Left lung (tissue), 10 donors: Measurements from ENCODE around the gene DOCK10. TPM values are rescaled to one million over a fixed set of nuclear protein-coding genes. Genes with fewer than 3 reads are reported as not detected.

Source experiments
- ATAC-seq: fragments of 200-7000 bp; cut with Tn5 transposase; one replicate; pipeline ENCODE4 v1.9.1; 2020; ENCODE audit warnings: moderate library complexity
- DNase-seq, 4 donors: peaks; one replicate each; pipeline ENCODE4 v3.0.0-alpha.2; 2013 to 2020
- H3K27ac ChIP-seq, 2 donors: fragments of 200-600 bp; sonication (generic) in 1 of 2; one replicate each; pipeline versions ENCODE4 v1.5.0 to v1.8.0; 2020 to 2021
- H3K27me3 ChIP-seq, 2 donors: fragments of 200-600 bp; sonication (generic) in 1 of 2; one replicate each; pipeline versions ENCODE4 v1.5.0 to v1.8.0; 2020 to 2021
- H3K36me3 ChIP-seq, 2 donors: fragments of 200-600 bp; sonication (generic) in 1 of 2; one replicate each; pipeline versions ENCODE4 v1.5.0 to v1.8.0; 2020 to 2021
- H3K4me1 ChIP-seq, 2 donors: fragments of 200-600 bp; one replicate each; pipeline ENCODE4 v1.8.0; 2021
- H3K4me3 ChIP-seq, 2 donors: fragments of 200-600 bp; sonication (generic) in 1 of 2; one replicate each; pipeline versions ENCODE4 v1.5.0 to v1.8.0; 2020 to 2021; ENCODE audit warnings: mild to moderate bottlenecking in 1 of 2
- H3K9me3 ChIP-seq, 2 donors: fragments of 200-600 bp; sonication (generic) in 1 of 2; one replicate each; pipeline versions ENCODE4 v1.5.0 to v1.8.0; 2020 to 2021
- CTCF ChIP-seq, 2 donors: fragments of 200-600 bp; sonication (generic) in 1 of 2; IDR thresholded peaks; one replicate each; pipeline versions ENCODE4 v1.5.0 to v1.8.0; 2021; ENCODE audit warnings: antibody characterized with exemption in 2 of 2
- intact Hi-C, 2 donors: fragments of 100-400 bp; cut with DNase I; formaldehyde crosslinking; loops; one replicate each; pipeline versions ENCODE4 v1.11.2 to v1.14.2; 2022
- polyA plus RNA-seq, 6 donors: library from polyadenylated mRNA; unstranded; fragments of 120-200 nt; gene quantifications; one replicate each; pipeline ENCODE4 v1.2.1, GENCODE V29; 2013; ENCODE audit not compliant: insufficient read length in 6 of 6
- total RNA-seq, 2 donors: library from RNA; stranded (reverse); fragmentation: NEBNext Ultra II Directional; extraction: Animal tissue kit (Norgen Biotek cat#: 25700); gene quantifications; one replicate each; pipeline ENCODE4 v1.2.1, GENCODE V29; 2021
- donor health status: DM: no; HTN: yes; CAD: no.
- donor health status: DM: no; HTN: no; CAD: no.

The DOCK10 gene
- total and polyA plus RNA-seq, 8 donors, result 17.8 to 55.9 (median 45.6) TPM

DNA sequence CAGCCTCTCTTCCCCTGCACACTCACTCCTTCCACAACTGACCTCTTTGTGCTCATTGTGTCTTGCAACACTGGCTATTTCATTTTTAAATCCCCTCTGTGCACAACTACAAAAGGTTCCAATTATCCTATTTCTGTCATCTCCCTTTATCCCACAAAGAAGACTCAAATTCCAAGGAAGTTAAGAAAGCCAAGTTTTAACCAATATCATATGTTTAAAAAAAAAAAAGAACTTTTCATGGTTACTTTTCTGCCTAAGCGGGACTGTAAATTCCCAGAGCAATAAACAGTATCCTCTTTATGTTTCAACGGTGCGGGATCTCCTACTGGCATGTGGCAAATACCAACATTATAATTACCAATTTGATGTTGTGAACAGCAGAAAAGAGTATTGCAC, 83.8 kb downstream of the DOCK10 start:
- Histone ChIP-seq H3K27ac (peak overlapping the region in 1 of 2 donors; percentile 69), H3K9me3 (no peaks in the 10 kb centered on the region), H3K4me1 (peaks cover 0 to 27% of the 10 kb centered on the region in 2 donors), H3K36me3 (no peaks in the 10 kb centered on the region), H3K4me3 (no peak overlapping the region), H3K27me3 (no peaks in the 10 kb centered on the region)
- no peak for ATAC-seq
- intact Hi-C loops, result no loop called here
- DNase-seq, result no peak
- no peak for TF ChIP-seq CTCF (IDR thresholded peaks at IDR 0.05)

DNA sequence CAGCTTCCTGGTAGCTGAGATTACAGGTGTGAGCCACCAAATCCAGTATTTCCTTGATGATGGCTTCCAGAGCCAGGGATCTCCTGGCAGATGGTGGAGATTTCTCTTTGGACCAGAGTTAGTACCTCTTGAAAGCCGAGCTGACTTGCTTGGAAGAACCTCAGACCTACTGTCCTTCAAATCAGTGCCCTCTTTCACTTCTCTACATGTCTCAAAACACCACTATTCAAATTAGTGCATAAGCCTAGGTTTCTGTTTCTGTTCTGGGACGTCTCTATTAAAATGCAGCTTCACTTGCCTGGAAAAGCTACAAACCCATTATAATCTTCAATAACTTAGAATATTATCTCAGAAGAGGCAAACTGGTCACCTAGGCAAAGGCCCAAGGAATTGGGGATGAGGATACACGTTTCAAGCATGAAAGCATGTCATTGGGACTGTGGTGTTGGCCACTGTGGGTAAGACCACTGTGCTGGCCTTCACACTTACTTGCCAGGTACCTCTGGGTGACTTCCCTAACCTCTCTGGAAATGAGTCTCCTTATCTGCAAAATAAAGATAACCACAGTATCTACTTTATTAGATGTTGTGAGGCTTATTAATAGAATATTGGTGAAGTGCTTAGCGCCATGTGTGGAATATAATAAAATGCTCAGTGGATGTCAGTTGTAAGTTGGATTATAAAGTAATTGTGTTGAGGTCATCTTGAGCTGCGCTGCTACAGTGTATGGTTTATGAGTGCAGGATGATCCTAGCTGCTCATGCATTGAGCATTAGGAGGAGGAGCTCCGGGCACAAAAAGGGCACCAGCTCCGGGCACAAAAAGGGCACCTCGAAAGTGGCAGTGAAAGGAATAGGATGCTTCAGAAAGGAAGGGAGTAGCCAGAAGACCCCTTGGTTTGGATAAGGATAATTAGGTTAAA, 84.5 kb downstream of the DOCK10 start:
- no peak for ATAC-seq
- Histone ChIP-seq H3K36me3 (no peaks in the 10 kb centered on the region), H3K9me3 (no peaks in the 10 kb centered on the region), H3K4me1 (peaks cover 0 to 34% of the 10 kb centered on the region in 2 donors), H3K27me3 (no peaks in the 10 kb centered on the region), H3K4me3 (no peak overlapping the region), H3K27ac (no peak overlapping the region)
- intact Hi-C loops, result no loop called here
- no peak for DNase-seq
- no peak for TF ChIP-seq CTCF (IDR thresholded peaks at IDR 0.05)

DNA sequence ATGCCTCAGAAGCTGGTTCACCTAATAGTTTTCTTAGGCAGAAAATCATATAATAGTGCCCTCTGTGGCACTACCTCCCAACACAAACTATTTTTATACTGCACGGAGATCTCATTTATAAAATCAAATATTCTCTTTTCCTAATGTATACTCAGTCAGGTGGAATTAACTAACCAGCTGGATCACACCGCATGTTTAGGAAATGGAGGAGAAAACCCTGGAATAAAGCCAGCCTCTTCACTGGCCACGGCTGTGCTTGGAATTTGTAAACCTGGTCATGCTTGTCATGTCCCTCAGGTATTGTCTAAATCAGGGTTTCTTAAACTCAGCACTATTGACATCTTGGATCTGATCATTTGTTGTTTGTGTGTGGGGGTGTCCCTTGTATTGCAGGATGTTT, 85.6 kb downstream of the DOCK10 start:
- H3K27me3 ChIP-seq, result no peaks in the 10 kb centered on the region
- no peak for TF ChIP-seq CTCF (IDR thresholded peaks at IDR 0.05)
- H3K4me3 ChIP-seq, result no peak overlapping the region
- ATAC-seq (no peak), DNase-seq (no peak)
- H3K27ac ChIP-seq, result no peak overlapping the region
- H3K36me3 ChIP-seq, result no peaks in the 10 kb centered on the region
- H3K9me3 ChIP-seq, result no peaks in the 10 kb centered on the region
- intact Hi-C loops, result no loop called here
- H3K4me1 ChIP-seq, result peaks cover 0 to 42% of the 10 kb centered on the region in 2 donors

GRCh38 chr2:224954980-224955379, 87.3 kb downstream of the DOCK10 start:
- Histone ChIP-seq H3K9me3 (no peaks in the 10 kb centered on the region), H3K27me3 (no peaks in the 10 kb centered on the region), H3K36me3 (no peaks in the 10 kb centered on the region), H3K4me3 (no peak overlapping the region), H3K27ac (no peak overlapping the region), H3K4me1 (peaks cover 0 to 52% of the 10 kb centered on the region in 2 donors)
- intact Hi-C loops, result no loop called here
- no peak for DNase-seq
- no peak for TF ChIP-seq CTCF (IDR thresholded peaks at IDR 0.05)
- no peak for ATAC-seq

GRCh38 chr2:224952936-224953657, 89.2 kb downstream of the DOCK10 start:
- H3K9me3 ChIP-seq, result no peaks in the 10 kb centered on the region
- peaks cover 0 to 57% of the 10 kb centered on the region in 2 donors for H3K4me1 ChIP-seq
- H3K36me3 ChIP-seq, result no peaks in the 10 kb centered on the region
- DNase-seq (peak in 1 of 4 donors; percentile 41), ATAC-seq (peak; percentile 89)
- no peak for TF ChIP-seq CTCF (IDR thresholded peaks at IDR 0.05)
- no peak overlapping the region for H3K4me3 ChIP-seq
- H3K27me3 ChIP-seq, result no peaks in the 10 kb centered on the region
- intact Hi-C loops, result no loop called here
- H3K27ac ChIP-seq, result peak overlapping the region in 1 of 2 donors; percentile 68
